Neural cell (in vitro differentiated cells): ENCODE data around the gene ADGRF5. TPM values are rescaled to one million over a fixed set of nuclear protein-coding genes. Genes with fewer than 3 reads are reported as not detected.
"Not testable (repeated sequence)": the region's sequence is repeated elsewhere in the genome, so short reads cannot be mapped to it uniquely, and the experiment has no call there.

Source experiments
- H2AFZ ChIP-seq: fragments of 200-600, 300-800 bp; sonication (generic), shearing (Covaris generic); 2 replicates; pipeline ENCODE4 v1.6.0; 2014; ENCODE audit warnings: low read depth, mild to moderate bottlenecking, antibody characterized with exemption, low read length, moderate library complexity
- H3F3A ChIP-seq: fragments of 200-600 bp; shearing (Covaris generic); 2 replicates; pipeline ENCODE4 v1.6.1; 2016; ENCODE audit warnings: mild to moderate bottlenecking, moderate library complexity, mixed read lengths, antibody characterized with exemption, low read length; ENCODE audit not compliant: insufficient read depth, poor library complexity, severe bottlenecking
- H3K27ac ChIP-seq: fragments of 200-600, 300-800 bp; sonication (generic), shearing (Covaris generic); 2 replicates; pipeline ENCODE4 v1.5.1; 2014; ENCODE audit warnings: mild to moderate bottlenecking, low read length, moderate library complexity
- H3K27me3 ChIP-seq: fragments of 300-800, 200-600 bp; sonication (generic), shearing (Covaris generic); 2 replicates; pipeline ENCODE4 v1.6.0; 2014; ENCODE audit warnings: mild to moderate bottlenecking, low read depth, low read length, moderate library complexity; ENCODE audit not compliant: insufficient read depth
- H3K36me3 ChIP-seq: fragments of 300-800, 200-600 bp; sonication (generic), shearing (Covaris generic); 2 replicates; pipeline ENCODE4 v1.5.1; 2014; ENCODE audit warnings: mild to moderate bottlenecking, antibody characterized with exemption, low read length, moderate library complexity; ENCODE audit not compliant: insufficient read depth
- H3K4me2 ChIP-seq: fragments of 300-800, 200-600 bp; sonication (generic), shearing (Covaris generic); 2 replicates; pipeline ENCODE4 v1.6.0; 2014; ENCODE audit warnings: mild to moderate bottlenecking, low read length
- H3K4me3 ChIP-seq: fragments of 300-800, 200-600 bp; sonication (generic), shearing (Covaris generic); 2 replicates; pipeline ENCODE4 v1.5.1; 2014; ENCODE audit warnings: mild to moderate bottlenecking, low read length, moderate library complexity
- H3K79me2 ChIP-seq: fragments of 200-600 bp; shearing (Covaris generic); replicated peaks from 2 replicates; pipeline ENCODE4 v1.6.0; 2014; ENCODE audit warnings: mild to moderate bottlenecking, low read length, moderate library complexity; ENCODE audit not compliant: insufficient read depth
- H3K9ac ChIP-seq: fragments of 300-800, 200-600 bp; sonication (generic), shearing (Covaris generic); 2 replicates; pipeline ENCODE4 v1.6.1; 2016; ENCODE audit warnings: mild to moderate bottlenecking, low read length, mixed read lengths
- H3K9me2 ChIP-seq: fragments of 200-600 bp; shearing (Covaris generic); 2 replicates; pipeline ENCODE4 v1.6.1; 2016; ENCODE audit warnings: mild to moderate bottlenecking, low read length, mixed read lengths; ENCODE audit not compliant: insufficient read depth
- H3K9me3 ChIP-seq: fragments of 200-600, 300-800 bp; sonication (generic), shearing (Covaris generic); 2 replicates; pipeline ENCODE4 v1.6.1; 2016; ENCODE audit warnings: mild to moderate bottlenecking, mixed run types, low read length, moderate library complexity, mixed read lengths
- H4K20me1 ChIP-seq: fragments of 200-600 bp; shearing (Covaris generic); 2 replicates; pipeline ENCODE4 v1.6.1; 2016; ENCODE audit warnings: mild to moderate bottlenecking, mixed run types; ENCODE audit not compliant: insufficient read depth
- EP300 ChIP-seq: fragments of 450-650 bp; conservative IDR thresholded peaks from 2 replicates; pipeline ENCODE4 v1.6.1; 2014; ENCODE audit warnings: antibody characterized with exemption, mild to moderate bottlenecking, moderate library complexity; ENCODE audit not compliant: poor library complexity, severe bottlenecking
- EZH2 ChIP-seq: fragments of 200-600, 300-800 bp; shearing (Covaris generic), sonication (generic); IDR thresholded peaks from 2 replicates; pipeline ENCODE4 v1.6.1; 2014; ENCODE audit warnings: antibody characterized with exemption, low read length, borderline replicate concordance, mild to moderate bottlenecking; ENCODE audit not compliant: insufficient read depth, poor library complexity, severe bottlenecking
- MXI1 ChIP-seq: fragments of 450-650 bp; conservative IDR thresholded peaks from 2 replicates; pipeline ENCODE4 v1.6.1; 2014; ENCODE audit warnings: antibody characterized with exemption, mild to moderate bottlenecking; ENCODE audit not compliant: poor library complexity, severe bottlenecking
- POLR2AphosphoS5 ChIP-seq: IDR thresholded peaks from 2 replicates; pipeline ENCODE4 v1.6.1; 2012
- RAD21 ChIP-seq: fragments of 450-650 bp; conservative IDR thresholded peaks from 2 replicates; pipeline ENCODE4 v1.6.1; 2014; ENCODE audit warnings: antibody characterized with exemption, mild to moderate bottlenecking, moderate library complexity
- SMC3 ChIP-seq: fragments of 450-650 bp; conservative IDR thresholded peaks from 2 replicates; pipeline ENCODE4 v1.6.1; 2014; ENCODE audit warnings: antibody characterized with exemption, mild to moderate bottlenecking, moderate library complexity; ENCODE audit not compliant: poor library complexity
- TAF1 ChIP-seq: IDR thresholded peaks from 2 replicates; pipeline ENCODE4 v1.6.1; 2012; ENCODE audit warnings: low read depth
- polyA plus RNA-seq: library from polyadenylated mRNA; depleted of rRNA; stranded (reverse); fragments of >200 nt; gene quantifications from 2 replicates; pipeline ENCODE4 v1.2.3, GENCODE V29; 2014
- TF ChIP-seq, protein P1 (sequence below): IDR thresholded peaks from 2 replicates; pipeline ENCODE4 v1.6.1; 2012; ENCODE audit warnings: borderline replicate concordance
- TF ChIP-seq, protein P2 (sequence below): fragments of 450-650 bp; IDR thresholded peaks from 2 replicates; pipeline ENCODE4 v1.5.1; 2014; ENCODE audit warnings: antibody characterized with exemption, mild to moderate bottlenecking, moderate library complexity; ENCODE audit not compliant: poor library complexity, severe bottlenecking

The ADGRF5 gene
- polyA plus RNA-seq, 1 donor from 2014 or later = not detected

DNA sequence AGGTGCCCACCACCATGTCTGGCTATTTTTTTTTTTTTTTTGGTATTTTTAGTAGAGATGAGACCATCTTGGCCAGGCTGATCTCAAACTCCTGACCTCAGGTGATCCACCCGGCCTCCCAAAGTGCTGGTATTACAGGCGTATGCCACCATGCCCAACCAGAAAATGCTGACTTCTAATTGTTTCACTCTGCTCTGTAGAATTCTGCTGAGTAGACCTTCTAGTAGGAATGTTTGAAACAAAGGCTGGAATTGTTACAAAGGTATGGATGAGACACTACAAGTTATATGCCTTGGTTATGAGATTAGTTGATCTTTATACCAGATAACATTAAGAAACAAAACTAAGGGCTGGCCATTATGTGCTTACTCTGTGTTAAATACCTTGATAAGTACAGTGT, 83.7 kb downstream of the ADGRF5 start:
- no peaks in the 10 kb centered on the region for H3K79me2 ChIP-seq
- no peaks in the 10 kb centered on the region for H4K20me1 ChIP-seq
- no peaks in the 10 kb centered on the region for H3K36me3 ChIP-seq
- H3K27ac ChIP-seq = no peak overlapping the region
- no peaks in the 10 kb centered on the region for H3K27me3 ChIP-seq
- H3K4me2 ChIP-seq = no peak overlapping the region
- no peak for TF ChIP-seq RAD21
- TF ChIP-seq, protein P1, sequence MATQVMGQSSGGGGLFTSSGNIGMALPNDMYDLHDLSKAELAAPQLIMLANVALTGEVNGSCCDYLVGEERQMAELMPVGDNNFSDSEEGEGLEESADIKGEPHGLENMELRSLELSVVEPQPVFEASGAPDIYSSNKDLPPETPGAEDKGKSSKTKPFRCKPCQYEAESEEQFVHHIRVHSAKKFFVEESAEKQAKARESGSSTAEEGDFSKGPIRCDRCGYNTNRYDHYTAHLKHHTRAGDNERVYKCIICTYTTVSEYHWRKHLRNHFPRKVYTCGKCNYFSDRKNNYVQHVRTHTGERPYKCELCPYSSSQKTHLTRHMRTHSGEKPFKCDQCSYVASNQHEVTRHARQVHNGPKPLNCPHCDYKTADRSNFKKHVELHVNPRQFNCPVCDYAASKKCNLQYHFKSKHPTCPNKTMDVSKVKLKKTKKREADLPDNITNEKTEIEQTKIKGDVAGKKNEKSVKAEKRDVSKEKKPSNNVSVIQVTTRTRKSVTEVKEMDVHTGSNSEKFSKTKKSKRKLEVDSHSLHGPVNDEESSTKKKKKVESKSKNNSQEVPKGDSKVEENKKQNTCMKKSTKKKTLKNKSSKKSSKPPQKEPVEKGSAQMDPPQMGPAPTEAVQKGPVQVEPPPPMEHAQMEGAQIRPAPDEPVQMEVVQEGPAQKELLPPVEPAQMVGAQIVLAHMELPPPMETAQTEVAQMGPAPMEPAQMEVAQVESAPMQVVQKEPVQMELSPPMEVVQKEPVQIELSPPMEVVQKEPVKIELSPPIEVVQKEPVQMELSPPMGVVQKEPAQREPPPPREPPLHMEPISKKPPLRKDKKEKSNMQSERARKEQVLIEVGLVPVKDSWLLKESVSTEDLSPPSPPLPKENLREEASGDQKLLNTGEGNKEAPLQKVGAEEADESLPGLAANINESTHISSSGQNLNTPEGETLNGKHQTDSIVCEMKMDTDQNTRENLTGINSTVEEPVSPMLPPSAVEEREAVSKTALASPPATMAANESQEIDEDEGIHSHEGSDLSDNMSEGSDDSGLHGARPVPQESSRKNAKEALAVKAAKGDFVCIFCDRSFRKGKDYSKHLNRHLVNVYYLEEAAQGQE = no peak
- TF ChIP-seq POLR2AphosphoS5 = no peak
- no peak for TF ChIP-seq MXI1
- no peak for TF ChIP-seq SMC3
- no peak for TF ChIP-seq EZH2
- TF ChIP-seq EP300 = no peak
- TF ChIP-seq, protein P2, sequence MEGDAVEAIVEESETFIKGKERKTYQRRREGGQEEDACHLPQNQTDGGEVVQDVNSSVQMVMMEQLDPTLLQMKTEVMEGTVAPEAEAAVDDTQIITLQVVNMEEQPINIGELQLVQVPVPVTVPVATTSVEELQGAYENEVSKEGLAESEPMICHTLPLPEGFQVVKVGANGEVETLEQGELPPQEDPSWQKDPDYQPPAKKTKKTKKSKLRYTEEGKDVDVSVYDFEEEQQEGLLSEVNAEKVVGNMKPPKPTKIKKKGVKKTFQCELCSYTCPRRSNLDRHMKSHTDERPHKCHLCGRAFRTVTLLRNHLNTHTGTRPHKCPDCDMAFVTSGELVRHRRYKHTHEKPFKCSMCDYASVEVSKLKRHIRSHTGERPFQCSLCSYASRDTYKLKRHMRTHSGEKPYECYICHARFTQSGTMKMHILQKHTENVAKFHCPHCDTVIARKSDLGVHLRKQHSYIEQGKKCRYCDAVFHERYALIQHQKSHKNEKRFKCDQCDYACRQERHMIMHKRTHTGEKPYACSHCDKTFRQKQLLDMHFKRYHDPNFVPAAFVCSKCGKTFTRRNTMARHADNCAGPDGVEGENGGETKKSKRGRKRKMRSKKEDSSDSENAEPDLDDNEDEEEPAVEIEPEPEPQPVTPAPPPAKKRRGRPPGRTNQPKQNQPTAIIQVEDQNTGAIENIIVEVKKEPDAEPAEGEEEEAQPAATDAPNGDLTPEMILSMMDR = no peak
- no peak for TF ChIP-seq TAF1
- H3K9me2 ChIP-seq = no peaks in the 10 kb centered on the region
- H3K9ac ChIP-seq = no peak overlapping the region
- no peaks in the 10 kb centered on the region for H3F3A ChIP-seq
- no peaks in the 10 kb centered on the region for H3K9me3 ChIP-seq
- no peak overlapping the region for H2AFZ ChIP-seq
- no peak overlapping the region for H3K4me3 ChIP-seq

DNA sequence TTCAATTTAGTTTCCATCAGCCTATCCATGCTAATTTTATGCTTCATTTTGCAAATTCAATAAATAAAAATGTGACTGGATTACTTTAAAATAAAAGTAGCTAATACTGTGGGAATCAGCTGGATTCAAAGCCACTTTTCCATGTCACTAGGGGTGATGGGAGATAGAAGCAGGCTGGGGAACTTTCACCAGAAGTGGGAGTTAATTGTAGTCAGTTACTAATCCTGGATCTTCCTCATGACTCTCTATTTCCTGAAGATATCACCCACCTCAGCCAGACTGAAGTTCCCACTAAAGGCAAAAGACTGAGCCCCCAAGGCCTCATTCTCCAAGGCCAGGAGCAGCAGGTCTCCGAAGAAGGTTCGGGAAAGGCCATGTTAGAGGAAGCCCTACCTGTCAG, 86.7 kb downstream of the ADGRF5 start:
- H3K9ac ChIP-seq, H3K9me3 ChIP-seq, H3K4me2 ChIP-seq, H3K4me3 ChIP-seq, H3F3A ChIP-seq, H2AFZ ChIP-seq, H3K27me3 ChIP-seq, H3K27ac ChIP-seq, H4K20me1 ChIP-seq, H3K79me2 ChIP-seq, H3K36me3 ChIP-seq, H3K9me2 ChIP-seq: not testable (repeated sequence)

DNA sequence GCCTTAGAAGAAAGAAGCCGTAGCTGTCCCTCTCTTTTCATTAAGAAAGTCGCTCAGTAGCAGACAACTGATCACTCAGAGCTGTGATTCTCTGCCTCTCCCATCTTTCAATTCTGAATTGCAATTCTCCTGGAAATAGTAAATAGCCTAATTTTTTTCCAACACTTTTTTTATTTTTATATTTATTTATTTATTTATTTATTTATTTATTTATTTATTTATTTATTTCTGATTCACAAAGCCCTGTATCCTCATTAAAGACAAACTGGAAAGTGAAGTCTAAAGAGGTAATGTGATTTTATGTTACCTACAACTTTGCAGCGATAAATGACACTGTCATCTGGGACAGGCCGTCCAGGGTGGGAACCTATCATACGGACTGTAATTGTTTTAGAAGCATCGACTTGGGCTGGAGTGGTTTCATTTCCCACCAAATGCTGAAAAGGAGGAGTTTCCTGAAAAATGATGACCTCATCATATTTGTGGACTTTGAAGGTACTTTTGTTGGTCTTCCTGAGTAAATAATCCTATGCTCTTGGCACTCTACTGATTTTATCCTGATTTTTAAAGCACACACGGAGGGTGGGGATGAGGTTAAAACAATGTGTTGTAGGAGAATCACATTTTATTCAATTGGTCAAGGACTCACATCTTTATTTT, 87.4 kb downstream of the ADGRF5 start:
- not testable (repeated sequence) for H3K79me2 ChIP-seq, H3K27me3 ChIP-seq, H3K4me3 ChIP-seq

More for the DNA sequence above, 87.4 kb downstream of the ADGRF5 start:
- H3K9me3 ChIP-seq, H3F3A ChIP-seq, H3K4me2 ChIP-seq, H2AFZ ChIP-seq, H3K9me2 ChIP-seq, H4K20me1 ChIP-seq, H3K36me3 ChIP-seq, H3K9ac ChIP-seq, H3K27ac ChIP-seq: not testable (repeated sequence)
